H1 (cell line): ENCODE results near the gene ZNF490. TPM values are rescaled to one million over a fixed set of nuclear protein-coding genes. Genes with fewer than 3 reads are reported as not detected.

Source experiments
- CTCF ChIA-PET: fragments of 300-600 bp; sonication (Branson Sonifier 250); formaldehyde crosslinking; loops from one replicate; lab custom pipeline; 2021; ENCODE audit not compliant: partially characterized antibody; lab: Charles Lee
- POLR2A ChIA-PET: fragments of 300-600 bp; sonication (Branson Sonifier 250); formaldehyde crosslinking; loops from one replicate; lab custom pipeline; 2021; ENCODE audit warnings: inconsistent platforms; ENCODE audit not compliant: partially characterized antibody; lab: Charles Lee
- DNase-seq, 2 experiments: peaks; one replicate each; pipeline versions ENCODE4 v3.0.0 to v3.0.0-alpha.2; 2010 to 2022; ENCODE audit warnings: low spot score in 2 of 2, low read depth in 1 of 2, mixed read lengths in 1 of 2
- FAIRE-seq: peaks from 2 replicates; lab custom pipeline; 2011; peaks lifted over from hg19 to GRCh38; lab: Jason Lieb, UNC
- H2AFZ ChIP-seq: 2 replicates; pipeline ENCODE4 v1.8.1; 2012; ENCODE audit warnings: low read length, inconsistent platforms
- H2AK5ac ChIP-seq: 2 replicates; pipeline ENCODE4 v1.6.1; 2013; ENCODE audit warnings: low read depth, low read length
- H2BK120ac ChIP-seq: replicated peaks from 2 replicates; pipeline ENCODE3; 2013; ENCODE audit warnings: low read depth, low read length, inconsistent platforms
- H2BK12ac ChIP-seq: 2 replicates; pipeline ENCODE4 v1.6.1; 2013; ENCODE audit warnings: low read depth, low read length
- H2BK15ac ChIP-seq: 2 replicates; pipeline ENCODE4 v1.6.1; 2013; ENCODE audit warnings: low read length
- H2BK20ac ChIP-seq: 2 replicates; pipeline ENCODE4 v1.6.1; 2013; ENCODE audit warnings: low read length
- H2BK5ac ChIP-seq: 2 replicates; pipeline ENCODE4 v1.6.1; 2013; ENCODE audit warnings: low read depth, low read length
- H3K14ac ChIP-seq: 2 replicates; pipeline ENCODE4 v1.6.1; 2013; ENCODE audit warnings: inconsistent platforms; ENCODE audit not compliant: insufficient read length
- H3K18ac ChIP-seq: 2 replicates; pipeline ENCODE4 v1.6.1; 2013; ENCODE audit warnings: low read length; ENCODE audit errors: extremely low read depth
- H3K23ac ChIP-seq: 2 replicates; pipeline ENCODE4 v1.6.1; 2013; ENCODE audit warnings: inconsistent platforms; ENCODE audit not compliant: insufficient read length
- H3K23me2 ChIP-seq: 2 replicates; pipeline ENCODE4 v1.6.1; 2013; ENCODE audit warnings: low read depth, low read length
- H3K27ac ChIP-seq: 2 replicates; pipeline ENCODE4 v1.6.1; 2011; ENCODE audit warnings: low read depth, low read length, inconsistent platforms
- H3K27me3 ChIP-seq, 4 experiments: replicated peaks in 1 of 4; 1 replicate in 1 of 4; 2 replicates in 3 of 4; pipeline versions ENCODE4 v1.6.1 to v1.8.1; 2011 to 2013; ENCODE audit warnings: low read length in 3 of 4, mild to moderate bottlenecking in 3 of 4, inconsistent platforms in 2 of 4, mixed read lengths in 2 of 4, moderate library complexity in 1 of 4; ENCODE audit not compliant: control insufficient read depth in 3 of 4, insufficient read depth in 3 of 4; ENCODE audit errors: extremely low read depth in 1 of 4
- H3K36me3 ChIP-seq, 4 experiments: 2 replicates each; pipeline versions ENCODE4 v1.6.1 to v1.8.1; 2011 to 2013; ENCODE audit warnings: mild to moderate bottlenecking in 4 of 4, low read length in 3 of 4, moderate library complexity in 2 of 4, control low read depth in 1 of 4, inconsistent platforms in 1 of 4; ENCODE audit not compliant: insufficient read depth in 4 of 4, control insufficient read depth in 2 of 4
- H3K4ac ChIP-seq: replicated peaks from 2 replicates; pipeline ENCODE3; 2013; ENCODE audit warnings: low read length, low read depth, mixed read lengths, inconsistent platforms; ENCODE audit not compliant: insufficient read length
- H3K4me1 ChIP-seq, 4 experiments: replicated peaks in 1 of 4; 1 replicate in 1 of 4; 2 replicates in 3 of 4; pipeline versions ENCODE4 v1.6.1 to v1.8.1; 2011 to 2013; ENCODE audit warnings: low read length in 3 of 4, inconsistent platforms in 2 of 4, mixed read lengths in 1 of 4; ENCODE audit not compliant: insufficient read depth in 4 of 4, control insufficient read depth in 3 of 4
- H3K4me2 ChIP-seq, 2 experiments: 2 replicates each; pipeline versions ENCODE4 v1.6.1 to v1.8.1; 2011 to 2013; ENCODE audit warnings: low read depth in 2 of 2, low read length in 2 of 2, control low read depth in 1 of 2, inconsistent platforms in 1 of 2, mild to moderate bottlenecking in 1 of 2; ENCODE audit not compliant: insufficient read depth in 1 of 2
- H3K4me3 ChIP-seq, 4 experiments: fragments of 200-600, 300-600 bp in 1 of 4; sonication (generic), shearing (Covaris generic), sonication (Bioruptor Twin) in 1 of 4; 2 replicates each; pipeline versions ENCODE4 v1.5.1 to v1.8.1; 2011 to 2016; ENCODE audit warnings: low read length in 4 of 4, low read depth in 3 of 4, control low read depth in 2 of 4, inconsistent platforms in 2 of 4, mild to moderate bottlenecking in 2 of 4, mixed read lengths in 1 of 4, moderate library complexity in 1 of 4; ENCODE audit not compliant: insufficient read depth in 2 of 4; ENCODE audit errors: extremely low read depth in 1 of 4
- H3K56ac ChIP-seq: replicated peaks from 2 replicates; pipeline ENCODE3; 2013; ENCODE audit warnings: low read depth, mild to moderate bottlenecking, mixed read lengths, low read length, inconsistent platforms; ENCODE audit not compliant: insufficient read length
- H3K79me1 ChIP-seq: 2 replicates; pipeline ENCODE4 v1.6.1; 2013; ENCODE audit warnings: low read depth, low read length, control low read depth
- H3K79me2 ChIP-seq, 2 experiments: 2 replicates each; pipeline versions ENCODE4 v1.6.1 to v1.8.1; 2012 to 2013; ENCODE audit warnings: low read length in 2 of 2, mild to moderate bottlenecking in 2 of 2, inconsistent platforms in 1 of 2; ENCODE audit not compliant: insufficient read depth in 2 of 2, control insufficient read depth in 1 of 2
- H3K9ac ChIP-seq, 4 experiments: replicated peaks in 1 of 4; 1 replicate in 1 of 4; 2 replicates in 3 of 4; pipeline versions ENCODE4 v1.6.1 to v1.8.1; 2011 to 2013; ENCODE audit warnings: low read depth in 3 of 4, low read length in 3 of 4, control low read depth in 2 of 4, mild to moderate bottlenecking in 2 of 4, moderate library complexity in 2 of 4, inconsistent platforms in 1 of 4; ENCODE audit errors: extremely low read depth in 1 of 4
- H3K9me3 ChIP-seq, 2 experiments: 2 replicates each; pipeline versions ENCODE4 v1.6.1 to v1.8.1; 2012 to 2013; ENCODE audit warnings: mild to moderate bottlenecking in 2 of 2, moderate library complexity in 2 of 2, control low read depth in 1 of 2, inconsistent platforms in 1 of 2, low read depth in 1 of 2, low read length in 1 of 2, mixed read lengths in 1 of 2; ENCODE audit not compliant: insufficient read depth in 2 of 2
- H4K20me1 ChIP-seq, 2 experiments: replicated peaks in 1 of 2; 2 replicates each; pipeline versions ENCODE3 to v1.8.1; 2011 to 2013; ENCODE audit warnings: inconsistent platforms in 2 of 2, low read length in 2 of 2, mild to moderate bottlenecking in 1 of 2; ENCODE audit not compliant: insufficient read depth in 2 of 2, control insufficient read depth in 1 of 2
- H4K5ac ChIP-seq: 2 replicates; pipeline ENCODE4 v1.6.1; 2013; ENCODE audit warnings: low read length, low read depth, mixed read lengths, inconsistent platforms; ENCODE audit not compliant: insufficient read length
- H4K8ac ChIP-seq: 2 replicates; pipeline ENCODE4 v1.8.0; 2013; ENCODE audit warnings: mild to moderate bottlenecking, moderate library complexity, low read length, inconsistent platforms; ENCODE audit not compliant: insufficient read depth; ENCODE audit errors: extremely low read depth
- H4K91ac ChIP-seq: replicated peaks from 2 replicates; pipeline ENCODE3; 2013; ENCODE audit warnings: low read length, mixed read lengths, inconsistent platforms; ENCODE audit not compliant: insufficient read length
- ASH2L ChIP-seq: fragments of 200-600, 300-600 bp; sonication (generic); IDR thresholded peaks from one replicate; pipeline ENCODE4 v1.7.1; 2017; ENCODE audit warnings: low read length
- WGBS, 2 experiments: shearing (Covaris generic) in 1 of 2; methylation state at CpG; one replicate each; pipeline versions ENCODE4 v1.1.6 to v1.1.7; 2013 to 2015; ENCODE audit warnings: low lambda C conversion rate in 2 of 2, mixed read lengths in 2 of 2, inconsistent platforms in 1 of 2, low coverage in 1 of 2, missing lambda C conversion rate in 1 of 2; ENCODE audit not compliant: insufficient replicate concordance in 2 of 2, insufficient coverage in 1 of 2, insufficient read length in 1 of 2; ENCODE audit errors: extremely low coverage in 1 of 2, missing lambda C conversion rate in 1 of 2; 5-methylcytosine and 5-hydroxymethylcytosine counted together
- polyA plus RNA-seq, 7 experiments: library from polyadenylated mRNA; depleted of rRNA in 3 of 7; stranded (reverse) in 5 of 7; unstranded in 2 of 7; fragments of >200 nt in 5 of 7; fragments of 200-250 nt in 2 of 7; gene quantifications; 1 replicate in 5 of 7; 2 replicates in 1 of 7; 4 replicates in 1 of 7; pipeline versions ENCODE4 v1.2.1 to v1.2.3, GENCODE V29; 2011 to 2013; ENCODE audit warnings: missing spikeins in 2 of 7, mixed read lengths in 2 of 7
- total RNA-seq: library from RNA; stranded (reverse); fragmentation: NEBNext Ultra II Directional; extraction: Animal tissue kit (Norgen Biotek cat#: 25700); gene quantifications from 2 replicates; pipeline ENCODE4 v1.2.1, GENCODE V29; 2021

Gene ZNF490
- total and polyA plus RNA-seq, 2 of the 8 experiments (the other 6 are each of a cell fraction or from before 2014, with no cell fraction given) = 1.7 to 9.0 TPM

DNA sequence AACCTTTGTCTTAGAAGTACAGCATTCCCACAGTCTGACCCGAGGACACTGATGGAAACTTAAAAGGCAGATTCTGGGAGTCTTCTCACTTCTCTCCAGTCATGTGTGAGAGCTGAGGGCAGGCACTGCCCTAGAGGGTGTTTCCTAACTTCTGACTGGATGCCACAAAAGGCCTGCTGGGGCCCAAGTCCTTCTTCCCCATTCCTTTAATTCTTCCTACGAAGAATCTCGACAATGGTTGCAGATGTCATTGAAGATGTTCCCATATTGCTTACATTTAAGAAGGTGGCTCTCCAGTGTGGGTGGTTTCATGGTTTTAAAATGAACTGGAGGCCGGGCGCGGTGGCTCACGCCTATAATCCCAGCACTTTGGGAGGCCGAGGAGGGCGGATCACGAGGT is 32.0 kb downstream of the ZNF490 start:
- Histone ChIP-seq H3K79me1 (no peaks in the 10 kb centered on the region), H3K18ac (no peak overlapping the region), H3K27ac (no peak overlapping the region)
- POLR2A ChIA-PET = interaction anchor here (1.5 kb wide), 1 partner anchor 32 kb away, joined by 3 read pairs; the partner anchor contains the start of genes ZNF490 and ZNF791
- no peak for TF ChIP-seq ASH2L
- TF ChIP-seq, all 59 proteins: peak for 0
- H3K4me3 ChIP-seq = no peak overlapping the region
- no peak overlapping the region for H2BK12ac ChIP-seq
- H3K4ac ChIP-seq = no peak overlapping the region
- H4K91ac ChIP-seq = no peak overlapping the region
- no peak overlapping the region for H4K5ac ChIP-seq
- no peak overlapping the region for H3K9ac ChIP-seq
- H2BK20ac ChIP-seq = no peak overlapping the region
- FAIRE-seq (no peak), DNase-seq (no peak)
- no peaks in the 10 kb centered on the region for H3K27me3 ChIP-seq
- H2AFZ ChIP-seq = no peak overlapping the region
- no peak overlapping the region for H3K14ac ChIP-seq
- no peaks in the 10 kb centered on the region for H3K23me2 ChIP-seq
- peaks cover 18 to 37% of the 10 kb centered on the region in 2 experiments for H3K9me3 ChIP-seq
- H2BK15ac ChIP-seq = no peak overlapping the region
- no peak overlapping the region for H2BK5ac ChIP-seq
- peaks cover 3 to 51% (median 21%) of the 10 kb centered on the region in 4 experiments; a peak in 7 of 8 replicates for H3K36me3 ChIP-seq
- CTCF ChIA-PET = interaction anchor here (0.6 kb wide), 2 partner anchors 103 to 180 kb away, joined by 3 to 4 read pairs; partner anchors contain the start of gene DHPS
- WGBS, 2 experiments = 91% methylated on average over 9 of the region's 10 CpGs; no CpG with 5 or more reads in 1 of the 2 experiments
- no peak overlapping the region for H3K56ac ChIP-seq
- no peak overlapping the region for H2BK120ac ChIP-seq
- no peak overlapping the region for H2AK5ac ChIP-seq
- no peak overlapping the region for H3K23ac ChIP-seq
- H4K8ac ChIP-seq = no peak overlapping the region; the same call in 1 of the 2 replicates
- no peak overlapping the region for H3K4me2 ChIP-seq
- H3K79me2 ChIP-seq = no peaks in the 10 kb centered on the region
- H4K20me1 ChIP-seq = no peaks in the 10 kb centered on the region
- peaks cover 0 to 3% (median 0%) of the 10 kb centered on the region in 4 experiments; a peak in 1 of 7 replicates for H3K4me1 ChIP-seq
